Activated CD4-positive, CD25-positive, alpha-beta regulatory T cell treated with anti-CD3 and anti-CD28 coated beads, Interleukin-2, amount 50 U/mL, for 24 hours (primary cell): Measurements from ENCODE around the gene QARS1.

Experiments
- ATAC-seq, 2 donors: fragments of 150-1000 bp; cut with Tn5 transposase; one replicate each; pipeline ENCODE4 v1.10.0; 2021; ENCODE audit warnings: mild to moderate bottlenecking in 1 of 2, moderate library complexity in 1 of 2

QARS1 gene

GRCh38 chr3:49104427-49105291 is at the start of gene QARS1:
Gene QARS1 (minus strand): TSS chr3:49104757. CDS start chr3:49104733, 24 bp downstream.
- ATAC-seq: peak; percentile 98 to 99

DNA sequence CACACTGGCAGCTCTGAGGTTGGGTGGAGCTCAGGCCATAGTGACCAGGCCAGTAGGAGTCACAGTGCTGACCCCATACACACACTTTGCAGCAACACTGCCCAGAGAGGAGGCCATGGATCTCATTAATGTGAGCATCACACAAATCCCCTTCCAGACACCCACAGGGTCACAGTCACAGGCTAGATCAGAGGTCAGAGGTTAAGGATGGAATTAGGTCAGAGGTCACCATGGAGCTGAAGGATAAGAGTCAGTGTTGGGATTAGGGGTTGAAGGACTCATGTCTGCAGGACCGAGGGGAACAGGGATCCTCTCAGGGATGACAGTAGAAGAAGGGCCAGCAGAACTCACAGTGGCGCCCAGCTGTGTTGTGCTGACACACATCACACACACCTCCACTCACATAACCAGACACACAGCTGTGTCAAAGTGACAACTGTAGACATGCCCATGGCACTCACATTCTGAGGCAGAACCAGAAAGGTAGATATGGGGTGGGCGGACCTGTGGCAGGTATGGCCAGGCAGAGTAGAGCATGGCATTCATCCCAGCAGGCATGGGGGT is 48.9 kb upstream of the QARS1 start:
- no peak for ATAC-seq

- ATAC-seq: no peak
Measured at GRCh38 chr3:49151610-49152009, 47.1 kb upstream of the QARS1 start.

DNA sequence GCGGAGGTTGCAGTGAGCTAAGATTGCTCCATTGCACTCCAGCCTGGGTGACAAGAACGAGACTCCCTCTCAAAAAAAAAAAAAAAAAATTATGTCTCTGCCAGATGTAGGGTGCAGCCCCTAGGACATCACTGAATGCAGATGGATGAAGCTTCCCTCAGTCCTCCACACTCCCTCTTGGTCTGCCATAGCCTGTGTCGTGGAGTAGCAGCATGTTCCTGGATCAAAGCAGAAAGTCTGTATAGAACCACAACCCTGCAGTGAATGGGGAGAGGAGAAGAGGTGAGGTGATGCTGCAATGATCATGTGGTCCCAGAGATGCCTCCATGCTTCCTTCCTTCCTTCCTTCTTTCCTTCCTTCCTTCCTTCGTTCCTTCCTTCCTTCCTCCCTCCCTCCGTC is 43.6 kb upstream of the QARS1 start:
- no peak for ATAC-seq

DNA sequence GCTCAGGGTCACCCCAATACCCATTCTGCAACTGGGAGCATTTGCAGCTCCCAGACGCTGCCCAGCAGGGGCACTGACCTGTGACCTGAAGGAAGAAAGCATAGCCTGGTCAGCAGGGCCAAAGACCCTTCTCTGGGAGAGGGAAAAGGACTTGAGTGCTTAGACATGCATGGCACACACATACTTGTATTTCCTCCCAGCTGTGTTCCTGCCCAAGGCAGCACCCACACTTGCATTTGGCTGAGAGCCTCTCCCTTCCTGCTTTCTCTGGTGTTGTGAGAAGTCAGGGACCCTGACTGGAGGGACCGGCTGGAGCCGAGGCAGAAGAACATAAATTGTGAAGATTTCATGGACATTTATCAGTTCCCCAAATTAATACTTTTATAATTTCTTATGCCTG is 35.5 kb upstream of the QARS1 start:
- ATAC-seq: no peak

- ATAC-seq: no peak
Measured at GRCh38 chr3:49135499-49135898, 30.9 kb upstream of the QARS1 start.

- no peak for ATAC-seq
Measured at GRCh38 chr3:49134471-49135265, 30.1 kb upstream of the QARS1 start.

DNA sequence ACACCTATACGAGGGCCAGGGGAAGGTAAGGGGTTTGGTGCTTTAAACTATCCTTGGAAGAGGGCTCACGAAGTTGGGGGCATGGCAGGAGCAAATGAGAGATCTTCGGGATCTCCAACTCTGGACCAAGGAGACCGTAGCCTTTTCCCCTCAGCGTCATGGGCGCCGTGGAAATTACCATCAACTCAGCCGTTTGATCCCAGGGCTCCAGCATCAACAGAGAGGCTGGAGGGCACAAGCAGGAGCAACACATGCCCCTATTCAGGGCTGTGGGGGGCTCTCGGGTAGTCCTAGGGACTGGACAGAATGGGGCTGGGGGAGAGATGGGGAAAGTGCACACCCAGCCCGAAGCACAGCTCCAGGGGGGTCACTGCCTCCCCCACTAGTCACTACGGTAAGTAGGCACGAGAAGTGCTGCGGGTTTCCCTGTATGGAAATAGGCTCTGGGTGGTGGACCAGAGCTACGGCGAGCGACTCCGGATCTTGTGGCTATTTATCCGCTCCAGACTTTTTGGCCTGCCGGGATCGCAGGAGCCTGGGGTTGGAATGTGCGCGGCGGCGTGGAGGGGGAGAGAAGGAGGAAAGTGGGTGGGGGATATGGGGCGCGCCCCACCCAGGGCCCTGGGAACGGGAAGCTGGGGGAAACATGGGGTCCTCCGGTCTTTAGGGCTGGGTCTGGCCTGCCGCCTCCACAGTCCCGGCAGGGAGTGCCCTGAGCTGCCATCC is 28.8 kb upstream of the QARS1 start:
- no peak for ATAC-seq

- ATAC-seq: no peak
Measured at GRCh38 chr3:49132437-49133225, 28.1 kb upstream of the QARS1 start, which contains the start of gene LAMB2. Gene LAMB2 (minus strand): TSS chr3:49133050. CDS start chr3:49132867, 183 bp downstream.

DNA sequence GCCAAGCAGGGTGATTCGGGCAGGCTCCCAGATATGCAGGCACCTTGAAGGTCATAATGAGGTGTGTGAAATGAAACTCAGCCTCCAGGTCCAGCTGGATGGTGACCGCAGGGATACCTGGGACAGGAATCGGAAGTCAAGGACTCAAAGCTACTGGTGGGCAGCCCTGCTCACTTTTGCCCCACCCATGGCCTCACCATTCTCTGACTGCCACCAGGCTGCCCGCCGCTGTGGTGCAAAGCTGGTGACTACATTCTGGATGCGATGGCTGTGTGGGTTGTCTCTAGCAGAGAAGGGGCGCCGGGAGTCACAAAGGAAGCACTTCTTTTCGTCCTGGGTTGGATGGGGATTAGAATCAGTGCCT is 27.5 kb upstream of the QARS1 start:
- no peak for ATAC-seq

DNA sequence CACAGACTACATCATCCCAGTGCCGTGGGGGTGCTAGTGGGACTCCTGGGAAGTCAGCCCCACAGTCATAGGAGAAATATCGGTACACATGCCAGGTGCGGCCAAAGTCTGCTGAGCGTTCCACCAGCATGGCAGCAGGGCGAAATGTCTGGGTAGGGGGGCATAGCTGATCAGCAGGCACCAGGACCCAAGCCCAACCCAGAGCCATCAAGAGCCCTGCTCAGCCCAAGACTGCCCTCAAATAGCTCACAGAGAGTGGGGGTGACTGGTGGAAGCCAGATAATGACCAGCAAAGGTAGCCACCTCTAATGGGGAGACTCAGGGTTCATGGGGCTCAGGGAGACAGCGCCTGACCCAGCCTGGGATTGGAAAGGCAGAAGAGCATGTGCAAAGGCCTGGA is 27.0 kb upstream of the QARS1 start:
- ATAC-seq: no peak

DNA sequence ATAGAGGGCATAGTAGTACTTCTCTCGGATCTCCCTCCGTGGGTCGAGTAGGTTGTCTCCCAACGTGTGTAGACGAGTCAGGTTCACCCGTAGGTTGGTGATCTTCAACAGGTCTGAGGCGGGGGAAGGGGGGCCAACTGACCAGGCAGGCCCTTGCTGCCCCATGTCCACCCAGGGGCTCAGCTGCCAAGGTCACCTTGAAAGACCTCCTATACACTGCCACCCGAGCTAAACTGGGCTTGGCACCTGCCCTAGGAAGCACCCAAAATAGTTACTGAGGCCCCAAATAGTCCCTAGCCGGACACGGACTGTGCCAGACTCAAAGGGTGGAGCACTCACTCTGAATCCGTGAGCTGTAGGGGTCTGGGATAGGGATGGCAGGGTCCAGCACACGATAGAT is 26.5 kb upstream of the QARS1 start:
- ATAC-seq: no peak

DNA sequence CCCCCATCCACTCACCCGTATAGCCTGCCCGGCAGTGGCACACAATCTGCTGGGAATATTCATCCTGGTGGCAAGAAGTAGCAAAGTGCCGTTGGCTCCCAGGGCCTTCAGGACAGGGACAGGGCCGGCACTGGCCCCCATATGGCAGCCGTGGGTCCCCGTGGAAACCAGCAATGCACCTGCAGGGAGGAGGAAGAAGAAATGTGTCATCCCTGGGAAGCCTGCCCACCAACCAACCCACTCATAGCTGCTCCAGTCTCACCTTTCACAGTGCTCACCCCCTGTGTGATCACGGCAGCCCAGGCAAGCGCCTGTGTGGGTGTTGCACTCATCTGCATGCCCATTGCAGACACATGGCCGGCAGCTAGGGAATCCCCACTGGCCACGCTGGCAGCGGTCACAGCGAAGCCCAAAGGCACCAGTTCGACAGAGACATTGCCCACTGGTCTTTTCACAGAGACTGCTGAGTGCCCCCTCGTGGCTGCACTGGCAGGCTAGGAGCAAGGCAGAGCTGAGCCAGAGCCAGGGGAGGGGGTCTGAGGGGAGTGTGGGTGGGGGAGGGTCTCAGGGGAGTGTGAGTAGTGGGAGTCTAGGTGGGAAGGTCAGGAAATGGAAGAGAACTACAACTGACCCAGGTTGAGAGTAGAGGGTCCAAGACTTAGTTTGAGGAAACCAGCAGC is 20.6 kb upstream of the QARS1 start:
- no peak for ATAC-seq

- ATAC-seq: no peak
Measured at GRCh38 chr3:49124203-49124602, 19.6 kb upstream of the QARS1 start.

DNA sequence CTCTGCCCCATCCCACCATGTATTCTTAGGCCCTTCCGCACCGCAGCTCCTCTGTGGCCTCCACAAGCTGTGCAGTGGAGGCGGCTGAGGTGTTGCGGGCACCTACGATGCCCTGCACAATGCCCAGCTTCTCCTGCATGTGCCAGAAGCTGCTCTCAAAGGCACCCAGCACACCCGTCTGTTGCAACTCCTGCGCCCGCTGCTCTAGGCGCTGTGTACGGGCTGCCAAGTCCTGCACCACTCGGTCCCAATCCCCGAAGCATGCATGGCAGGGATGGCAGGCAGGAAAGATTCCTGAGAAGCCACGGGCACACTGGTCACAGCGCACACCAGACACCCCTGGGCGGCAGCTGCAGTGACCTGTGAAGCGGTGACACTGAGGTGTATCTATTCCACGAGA is 19.1 kb upstream of the QARS1 start:
- no peak for ATAC-seq

- ATAC-seq: no peak
Measured at GRCh38 chr3:49122886-49123545, 18.5 kb upstream of the QARS1 start.

GRCh38 chr3:49122451-49122850 is 17.9 kb upstream of the QARS1 start:
- ATAC-seq: no peak

GRCh38 chr3:49122022-49122421 is 17.5 kb upstream of the QARS1 start:
- ATAC-seq: no peak

GRCh38 chr3:49121132-49121736 is 16.7 kb upstream of the QARS1 start:
- ATAC-seq: peak in 1 of 2 donors; percentile 11

DNA sequence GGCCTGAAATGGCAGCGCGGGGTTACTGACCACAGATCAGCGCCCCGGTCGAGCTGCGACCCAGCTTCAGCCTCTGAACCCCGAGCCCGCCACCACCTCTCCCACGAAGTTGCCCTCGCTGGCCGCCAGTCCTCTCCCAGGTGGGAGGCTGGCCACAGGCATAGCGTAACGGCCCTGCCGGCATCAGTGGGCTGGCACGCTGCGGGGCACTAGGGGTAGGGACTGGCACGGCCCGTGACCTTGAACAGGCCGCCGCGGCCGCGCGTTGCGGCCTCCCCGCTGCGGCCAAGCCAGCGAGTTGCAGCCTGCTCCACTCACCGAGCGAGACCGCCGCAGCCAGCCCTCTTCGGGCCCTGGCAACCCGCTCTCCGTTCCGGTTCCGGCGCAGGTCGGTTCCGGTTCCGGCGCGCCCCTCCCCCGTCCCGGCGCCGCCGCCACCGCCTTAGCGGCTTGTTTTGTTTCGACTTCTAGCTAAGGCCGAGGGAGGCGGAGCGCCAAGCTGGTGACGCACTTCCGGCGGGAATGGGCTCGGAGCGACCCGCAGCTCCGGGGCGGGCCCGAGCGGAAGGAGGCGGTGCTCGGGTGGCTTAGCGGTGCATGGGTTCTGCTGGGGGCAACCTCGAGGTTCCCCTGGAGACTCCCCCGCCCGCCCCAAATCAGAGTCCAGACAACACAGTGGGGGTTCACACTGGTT is 16.0 kb upstream of the QARS1 start, which contains the start of gene USP19:
TSS of gene USP19 (minus strand) at position 386 of the 694 bp plus-strand sequence. CDS start 1,678 bp downstream, outside the sequence.
- peak; percentile 92 to 94 for ATAC-seq
